GM18502 (cell line): ENCODE data around the gene DIAPH2.

Source experiments
- ATAC-seq: cut with Tn5 transposase; IDR thresholded peaks from one replicate; pipeline ENCODE4 v1.9.1; 2021; ENCODE audit warnings: mild to moderate bottlenecking; ENCODE audit not compliant: unreplicated experiment, poor library complexity

Gene DIAPH2

DNA sequence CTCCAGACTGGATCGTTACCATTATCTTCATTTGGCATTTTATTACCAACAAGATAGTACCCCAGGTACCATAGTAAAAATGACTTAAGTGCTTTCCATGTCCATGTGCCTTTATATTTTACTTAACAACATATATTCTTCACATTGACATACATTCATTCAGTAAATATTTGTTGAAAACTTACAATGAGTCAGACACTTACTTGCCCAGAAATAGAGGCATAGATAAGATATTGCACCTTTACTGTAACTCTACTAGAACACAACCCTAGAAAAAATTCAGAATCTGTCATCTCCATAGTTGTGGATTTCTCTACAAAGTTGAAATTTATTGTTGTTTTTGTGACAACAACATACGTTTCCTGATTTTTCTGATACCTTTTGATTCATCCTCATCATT, 839.7 kb downstream of the DIAPH2 start:
- ATAC-seq: no peak

DNA sequence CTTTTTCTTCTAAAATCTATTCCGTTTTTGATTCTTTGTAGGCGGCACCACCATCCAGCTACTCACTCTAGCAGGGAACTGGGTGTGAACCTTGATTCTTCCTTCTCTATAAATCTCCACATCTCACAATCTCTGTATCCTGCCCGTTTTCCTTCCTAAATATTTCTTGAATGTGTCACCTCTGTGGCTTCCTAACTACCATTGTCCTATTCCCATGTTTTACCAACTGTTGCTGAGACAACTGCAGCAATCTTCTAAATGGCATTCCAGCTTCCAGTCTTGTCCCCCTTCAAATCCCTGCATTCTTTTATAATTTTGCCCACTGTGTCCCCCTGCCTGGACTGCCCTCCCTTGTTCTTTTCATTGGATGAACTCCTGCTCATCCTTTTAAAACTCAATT, 840.4 kb downstream of the DIAPH2 start:
- ATAC-seq: no peak

DNA sequence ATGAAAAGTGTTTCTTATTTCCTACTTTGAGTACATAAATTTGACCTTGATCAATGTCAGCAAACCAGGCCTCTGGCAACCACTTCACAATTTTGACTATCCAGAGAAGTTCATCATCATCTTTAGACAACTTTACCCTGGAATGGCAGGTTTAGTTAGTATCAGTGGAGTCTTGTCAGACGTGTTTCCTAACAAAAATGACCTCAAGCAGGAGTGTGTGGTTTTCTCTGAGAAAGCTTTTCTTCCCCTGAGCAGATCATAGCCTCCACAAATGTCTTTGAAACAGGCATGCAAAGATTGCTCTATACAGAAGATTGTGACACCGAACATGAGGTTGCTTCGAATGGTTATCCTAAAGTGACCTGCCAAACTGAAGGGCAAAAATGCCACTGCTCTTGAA, 841.3 kb downstream of the DIAPH2 start:
- ATAC-seq: no peak

- ATAC-seq: peak; percentile 47
Observed at GRCh38 chrX:97527725-97528124, 843.1 kb downstream of the DIAPH2 start.

DNA sequence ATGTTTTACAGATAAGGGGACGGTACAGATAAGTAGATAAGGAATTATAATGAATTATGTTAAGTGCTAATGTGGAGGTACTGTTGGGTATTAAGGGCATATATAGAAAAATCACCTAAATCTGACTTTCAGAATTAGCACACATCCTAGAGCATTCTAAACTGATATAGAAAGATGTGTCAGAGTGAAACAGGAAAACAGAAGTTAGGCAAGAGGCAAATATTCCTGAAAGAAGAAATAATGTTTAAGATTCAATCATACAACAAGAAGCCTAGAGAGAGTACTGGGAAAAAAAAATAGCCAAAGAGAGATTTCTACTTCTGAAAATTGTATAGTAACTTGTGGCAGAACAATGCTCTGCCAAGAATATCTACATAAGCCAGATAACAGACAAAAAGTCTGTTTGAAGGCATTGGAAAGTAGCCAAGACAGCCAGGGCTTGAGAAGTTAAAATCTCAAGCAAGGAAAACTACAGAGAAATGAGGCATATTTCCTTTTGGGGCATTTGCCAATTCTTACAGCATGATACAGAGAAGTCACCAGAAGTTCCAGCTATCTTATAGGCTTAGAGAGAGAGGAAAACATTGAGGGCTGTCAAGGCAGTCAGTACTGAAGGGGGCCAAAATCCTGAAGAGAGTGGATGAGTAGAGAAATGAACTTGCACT, 845.0 kb downstream of the DIAPH2 start:
- no peak for ATAC-seq

GRCh38 chrX:97531825-97532224, 847.2 kb downstream of the DIAPH2 start:
- no peak for ATAC-seq

- ATAC-seq: no peak
Observed at GRCh38 chrX:97538745-97539144, 854.1 kb downstream of the DIAPH2 start.

DNA sequence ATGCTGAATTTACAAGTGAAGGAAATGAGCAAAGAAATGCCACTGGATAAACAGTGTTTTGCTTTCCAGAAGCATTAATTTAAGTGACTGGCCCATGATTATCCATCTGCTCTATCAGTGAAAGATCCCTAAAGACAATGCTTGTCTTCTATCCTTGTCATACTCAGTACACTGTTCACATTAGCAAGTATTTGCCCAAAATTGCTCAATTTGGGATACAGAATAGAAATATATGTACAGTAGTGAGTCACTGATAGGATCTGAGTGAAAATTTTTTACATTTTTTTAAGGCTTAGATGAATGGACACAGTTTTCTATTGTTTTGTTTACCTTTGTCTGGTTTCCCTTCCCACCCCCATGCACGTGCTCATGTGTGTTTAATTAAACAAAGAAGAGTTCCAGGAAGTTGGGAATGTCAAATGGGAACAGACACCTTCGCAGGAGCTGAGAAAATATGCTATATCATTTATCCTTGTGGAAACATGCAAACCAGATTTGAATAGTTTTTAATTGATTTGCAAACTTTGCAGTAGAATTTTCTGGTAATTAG, 855.4 kb downstream of the DIAPH2 start:
- no peak for ATAC-seq

DNA sequence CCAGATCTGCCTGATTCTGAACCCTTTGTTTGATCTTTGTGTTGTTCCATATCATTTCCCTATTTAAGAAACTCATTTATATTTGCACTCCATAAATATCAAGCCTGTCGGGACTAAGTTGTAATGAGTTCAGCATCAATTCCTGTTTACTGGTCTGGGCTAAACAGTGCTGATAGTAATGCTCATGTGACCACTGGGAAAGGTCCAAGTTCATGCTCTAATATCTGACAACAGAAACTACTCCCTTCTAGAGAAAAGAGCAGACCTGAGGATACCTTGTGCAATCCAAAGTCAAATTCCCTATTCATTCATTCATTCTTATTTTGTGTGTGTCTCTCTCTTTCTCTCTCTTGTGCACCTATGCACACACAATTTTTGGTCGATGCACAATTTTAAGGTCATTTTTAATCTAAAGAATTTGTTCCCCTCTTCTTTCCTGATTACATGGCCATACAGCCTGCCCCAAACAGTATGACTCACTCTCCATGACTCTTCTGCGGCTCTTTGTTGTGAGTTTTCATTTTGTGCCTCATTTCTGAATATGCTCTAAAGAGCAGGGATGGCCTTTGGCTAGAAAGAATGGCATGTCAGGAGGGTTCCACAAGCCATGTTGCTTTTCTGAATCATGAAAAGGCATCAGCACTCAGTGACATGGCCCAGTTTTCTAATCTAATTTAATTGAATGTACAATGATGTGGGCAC, 863.4 kb downstream of the DIAPH2 start:
- no peak for ATAC-seq

- ATAC-seq: no peak
Observed at GRCh38 chrX:97551821-97552220, 867.2 kb downstream of the DIAPH2 start.

- ATAC-seq: no peak
Observed at GRCh38 chrX:97553833-97554232, 869.2 kb downstream of the DIAPH2 start.

DNA sequence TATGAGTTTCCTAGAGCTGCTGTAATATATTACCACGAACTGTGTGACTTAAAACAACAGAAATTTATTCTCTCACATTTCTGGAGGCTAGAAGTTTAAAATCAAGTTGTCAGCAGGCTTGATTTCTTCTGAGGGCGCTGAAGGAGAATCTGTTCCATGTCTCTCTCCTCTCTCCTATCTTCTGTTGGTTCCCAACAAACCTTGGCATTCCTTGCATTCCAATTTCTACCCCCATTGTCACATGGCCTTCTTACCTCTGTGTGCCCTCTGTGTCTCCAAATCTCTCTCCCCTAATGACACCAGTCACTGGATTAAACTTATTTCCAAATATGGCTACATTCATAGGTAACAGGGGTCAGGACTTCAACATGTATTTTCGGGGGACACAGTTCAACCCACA, 871.7 kb downstream of the DIAPH2 start:
- ATAC-seq: no peak

DNA sequence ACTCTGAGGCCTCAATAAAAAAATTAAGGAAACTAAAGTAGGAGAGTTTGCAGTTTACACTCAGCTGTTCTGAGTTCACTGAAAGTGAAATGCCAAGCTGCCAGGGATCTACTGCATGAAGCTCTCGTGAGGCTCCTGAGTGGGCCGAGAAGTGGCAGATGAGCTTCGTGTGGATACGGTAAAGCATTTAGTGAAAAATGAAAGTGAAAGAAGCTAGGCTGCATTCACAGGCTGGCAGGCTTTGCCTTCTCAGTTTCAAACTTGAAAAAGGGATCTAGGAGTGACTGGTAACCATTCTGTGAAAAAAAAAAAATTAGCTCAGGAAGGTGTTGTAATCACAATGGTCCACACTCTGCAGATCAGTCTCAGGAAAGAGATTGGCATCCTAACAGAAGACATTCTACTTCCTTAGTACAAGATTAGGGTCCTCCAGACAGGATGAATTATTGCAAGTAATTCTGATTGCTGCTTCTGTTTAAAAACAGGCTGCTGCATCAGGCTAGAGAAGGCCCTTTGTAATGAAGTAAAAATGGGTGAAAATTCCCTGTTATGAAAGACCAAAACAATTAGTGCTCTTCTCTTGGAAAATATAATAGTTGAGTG, 879.0 kb downstream of the DIAPH2 start:
- peak; percentile 98 for ATAC-seq

- no peak for ATAC-seq
Observed at GRCh38 chrX:97564496-97564895, 879.9 kb downstream of the DIAPH2 start.

GRCh38 chrX:97587171-97587570, 902.5 kb downstream of the DIAPH2 start:
- no peak for ATAC-seq

- ATAC-seq: no peak
Observed at GRCh38 chrX:97594646-97595224, 910.1 kb downstream of the DIAPH2 start.

DNA sequence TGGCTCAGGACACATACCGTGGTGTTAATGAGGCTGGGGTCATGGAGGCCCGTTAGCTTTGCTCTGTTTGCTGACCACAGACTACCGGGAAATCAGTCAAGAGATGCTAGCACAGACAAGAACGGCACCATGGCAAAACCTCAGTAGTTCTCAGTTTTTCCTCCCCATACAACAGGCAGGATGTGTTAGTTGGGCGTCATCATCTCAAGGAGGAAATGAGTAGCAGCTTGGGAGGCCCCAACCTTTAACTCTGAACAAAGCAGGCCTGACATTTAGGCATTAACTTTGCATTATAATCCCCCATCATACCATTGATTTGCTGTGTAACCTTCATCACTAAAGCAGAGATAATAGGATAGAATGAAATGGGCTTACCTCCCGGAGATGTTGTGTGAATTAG, 913.3 kb downstream of the DIAPH2 start:
- ATAC-seq: no peak

- no peak for ATAC-seq
Observed at GRCh38 chrX:97602465-97603258, 918.0 kb downstream of the DIAPH2 start.

DNA sequence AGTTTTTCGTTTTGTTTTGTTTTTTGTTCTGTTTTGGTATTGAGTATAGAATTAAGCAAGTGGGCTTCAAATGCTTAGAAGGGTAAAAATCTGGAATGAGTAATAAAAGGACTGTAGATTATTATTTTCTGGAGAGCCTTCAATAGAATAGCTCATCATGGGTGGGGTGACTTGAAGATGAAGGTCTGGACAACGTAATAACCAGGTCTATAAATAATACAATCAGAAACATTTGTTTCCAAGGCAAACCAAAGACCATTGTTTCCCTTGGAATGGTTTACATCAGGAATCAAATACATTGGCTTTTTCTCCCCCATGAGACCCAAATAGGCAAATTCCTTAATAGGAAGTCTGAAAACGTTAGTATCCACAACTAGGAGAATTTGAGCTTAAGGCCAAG, 920.6 kb downstream of the DIAPH2 start:
- no peak for ATAC-seq

DNA sequence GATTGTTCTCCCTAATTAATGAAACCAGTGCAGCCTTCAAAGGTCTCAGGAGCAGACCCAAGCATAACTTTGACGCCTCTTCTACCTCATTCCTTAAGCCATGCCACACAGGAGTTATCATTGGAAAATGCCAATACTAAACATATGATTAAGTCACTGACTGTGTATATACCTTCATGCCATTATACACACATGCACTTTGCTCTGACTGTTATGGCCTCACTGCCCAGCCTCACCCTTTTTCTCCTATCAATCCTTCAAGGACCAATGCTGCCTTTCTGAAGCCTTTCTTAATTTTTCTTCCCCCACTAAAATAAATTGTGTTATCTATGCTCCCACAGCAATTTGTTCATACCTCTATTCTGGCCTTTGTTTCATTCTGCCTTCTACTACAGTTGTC, 924.7 kb downstream of the DIAPH2 start:
- ATAC-seq: no peak
